Measurements from ENCODE around the gene TRIM74.
"Not testable (repeated sequence)": the region's sequence is repeated elsewhere in the genome, so short reads cannot be mapped to it uniquely, and the experiment has no call there.

GRCh38 chr7:72974781-72975180 is 5.5 kb upstream of the TRIM74 start:
- TF ChIP-seq RARB (CRISPR knock-in tag; IDR thresholded peaks at IDR 0.05); GLIS3 (CRISPR knock-in tag; IDR thresholded peaks at IDR 0.05); CSDC2 (CRISPR knock-in tag; IDR thresholded peaks at IDR 0.05); ZFP30 (CRISPR knock-in tag; IDR thresholded peaks at IDR 0.05); ZFP3 (CRISPR knock-in tag; IDR thresholded peaks at IDR 0.05); PATZ1 (CRISPR knock-in tag; IDR thresholded peaks at IDR 0.05; ENCODE audit: borderline replicate concordance); POU6F1 (CRISPR knock-in tag; IDR thresholded peaks at IDR 0.05; ENCODE audit: borderline replicate concordance, low read depth); CREB5 (CRISPR knock-in tag; IDR thresholded peaks at IDR 0.05; ENCODE audit: low read depth); BACH2 (CRISPR knock-in tag; IDR thresholded peaks at IDR 0.05; ENCODE audit: borderline replicate concordance); ZNF70 (CRISPR knock-in tag; IDR thresholded peaks at IDR 0.05): not testable (repeated sequence)
